ENCODE measurements around the gene GALNT7. TPM values are rescaled to one million over a fixed set of nuclear protein-coding genes. Genes with fewer than 3 reads are reported as not detected.

Gene GALNT7
- total and polyA plus RNA-seq, 4 donors, result 0.65 to 13.0 (median 2.1) TPM

- Histone ChIP-seq H3K27ac (ENCODE audit: low read depth in 1 of 2, low read length in 2 of 2) (no peak overlapping the region), H3K36me3 (ENCODE audit: control insufficient read depth in 4 of 4, insufficient read depth in 3 of 4, low read depth in 1 of 4, low read length in 3 of 4) (no peaks in the 10 kb centered on the region), H3K4me1 (ENCODE audit: control insufficient read depth in 4 of 4, insufficient read depth in 4 of 4, low read length in 3 of 4) (no peaks in the 10 kb centered on the region), H3K9ac (ENCODE audit: low read depth in 1 of 2, low read length in 2 of 2) (no peak overlapping the region), H3K4me3 (ENCODE audit: low read depth in 1 of 3, low read length in 3 of 3) (no peak overlapping the region), H3K9me3 (ENCODE audit: control insufficient read depth in 4 of 4, low read length in 3 of 4) (no peaks in the 10 kb centered on the region), H3K27me3 (ENCODE audit: control insufficient read depth in 4 of 4, insufficient read depth in 4 of 4, low read length in 3 of 4) (no peaks in the 10 kb centered on the region)
- TF ChIP-seq ATF3 (IDR thresholded peaks at IDR 0.05), result no peak
- no peak for TF ChIP-seq JUND (IDR thresholded peaks at IDR 0.05)
- no peak for TF ChIP-seq MAX (IDR thresholded peaks at IDR 0.05)
- no peak for TF ChIP-seq CTCF (IDR thresholded peaks at IDR 0.05; ENCODE audit: low read depth, low read length, missing input control)
- TF ChIP-seq HNF4G (IDR thresholded peaks at IDR 0.05), result no peak
- TF ChIP-seq FOXA2 (IDR thresholded peaks at IDR 0.05), result no peak
- TF ChIP-seq NR2F2 (IDR thresholded peaks at IDR 0.05), result no peak
- no peak for TF ChIP-seq YY1 (IDR thresholded peaks at IDR 0.05)
- no peak for TF ChIP-seq GABPA (IDR thresholded peaks at IDR 0.05 in 1 of 2, conservative IDR thresholded peaks at IDR 0.05 in 1 of 2)
- TF ChIP-seq REST (IDR thresholded peaks at IDR 0.05), result no peak
- no peak for TF ChIP-seq RAD21 (IDR thresholded peaks at IDR 0.05)
- TF ChIP-seq TAF1 (conservative IDR thresholded peaks at IDR 0.05), result no peak
- TF ChIP-seq, protein P1, sequence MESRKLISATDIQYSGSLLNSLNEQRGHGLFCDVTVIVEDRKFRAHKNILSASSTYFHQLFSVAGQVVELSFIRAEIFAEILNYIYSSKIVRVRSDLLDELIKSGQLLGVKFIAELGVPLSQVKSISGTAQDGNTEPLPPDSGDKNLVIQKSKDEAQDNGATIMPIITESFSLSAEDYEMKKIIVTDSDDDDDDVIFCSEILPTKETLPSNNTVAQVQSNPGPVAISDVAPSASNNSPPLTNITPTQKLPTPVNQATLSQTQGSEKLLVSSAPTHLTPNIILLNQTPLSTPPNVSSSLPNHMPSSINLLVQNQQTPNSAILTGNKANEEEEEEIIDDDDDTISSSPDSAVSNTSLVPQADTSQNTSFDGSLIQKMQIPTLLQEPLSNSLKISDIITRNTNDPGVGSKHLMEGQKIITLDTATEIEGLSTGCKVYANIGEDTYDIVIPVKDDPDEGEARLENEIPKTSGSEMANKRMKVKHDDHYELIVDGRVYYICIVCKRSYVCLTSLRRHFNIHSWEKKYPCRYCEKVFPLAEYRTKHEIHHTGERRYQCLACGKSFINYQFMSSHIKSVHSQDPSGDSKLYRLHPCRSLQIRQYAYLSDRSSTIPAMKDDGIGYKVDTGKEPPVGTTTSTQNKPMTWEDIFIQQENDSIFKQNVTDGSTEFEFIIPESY (IDR thresholded peaks at IDR 0.05), result no peak
- TF ChIP-seq RXRA (IDR thresholded peaks at IDR 0.05), result no peak
- no peak for TF ChIP-seq HNF4A (conservative IDR thresholded peaks at IDR 0.05)
- TF ChIP-seq SP1 (IDR thresholded peaks at IDR 0.05), result no peak
- no peak for TF ChIP-seq EGR1 (IDR thresholded peaks at IDR 0.05; ENCODE audit: low read depth in 2 of 2)
- TF ChIP-seq FOXA1 (IDR thresholded peaks at IDR 0.05), result no peak
- DNase-seq (ENCODE audit: low spot score), result no peak
These were observed 105.3 kb downstream of the GALNT7 start for GRCh38 chr4:173273941-173274340.
